Measurements from ENCODE around the gene EXOC3L1. TPM values are rescaled to one million over a fixed set of nuclear protein-coding genes. Genes with fewer than 3 reads are reported as not detected.

Gene EXOC3L1
- total and polyA plus RNA-seq, 2 of the 4 experiments (the other 2 are of a cell fraction): not detected

DNA sequence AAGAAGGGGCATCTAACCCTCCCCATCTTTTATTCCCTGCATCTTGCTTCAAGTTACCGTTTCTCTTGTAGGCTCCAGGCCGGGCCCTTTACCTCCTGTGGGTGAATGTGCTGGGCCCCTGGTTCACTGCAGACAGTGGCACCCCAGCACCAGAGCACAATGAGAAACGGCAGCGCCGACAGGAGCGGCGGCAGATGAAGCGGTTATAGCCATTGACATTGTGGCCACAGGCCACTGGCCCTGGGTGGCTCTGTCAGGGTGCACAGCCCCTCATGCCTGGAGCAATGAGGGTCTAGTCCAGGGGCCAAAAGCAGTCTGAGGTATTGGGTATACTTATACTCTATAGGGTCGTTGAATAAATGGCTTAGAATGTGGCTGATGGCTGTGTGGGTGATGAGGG, 39.0 kb upstream of the EXOC3L1 start:
- Histone ChIP-seq H2AFZ (replicated peaks; ENCODE audit: low read length, poor library complexity) (no peak overlapping the region), H3K18ac (ENCODE audit: low read depth, low read length) (no peak overlapping the region), H4K91ac (ENCODE audit: insufficient read depth, low read depth, low read length) (no peak overlapping the region), H4K8ac (ENCODE audit: low read depth in 2 of 2, low read length in 2 of 2) (no peak overlapping the region), H3K56ac (ENCODE audit: extremely low read depth, insufficient read depth, low read length) (no peak overlapping the region), H3K27ac (ENCODE audit: insufficient read depth, low read length) (no peak overlapping the region), H2AK5ac (ENCODE audit: low read depth, low read length) (no peak overlapping the region), H3K36me3 (ENCODE audit: control insufficient read depth, insufficient read depth, low read length) (peaks cover 51% of the 10 kb centered on the region), H2BK20ac (ENCODE audit: low read depth, low read length) (no peak overlapping the region), H3K79me1 (ENCODE audit: low read depth in 1 of 2, low read length in 2 of 2) (peaks cover 27 to 61% of the 10 kb centered on the region in 2 experiments), H2AK9ac (replicated peaks; ENCODE audit: low read depth, low read length, poor library complexity) (no peak overlapping the region), H4K5ac (ENCODE audit: low read depth, low read length) (no peak overlapping the region), H3K23ac (ENCODE audit: low read depth, low read length) (no peak overlapping the region), H2BK120ac (ENCODE audit: low read depth, low read length) (no peak overlapping the region), H3K27me3 (ENCODE audit: control insufficient read depth, insufficient read depth, low read length) (no peaks in the 10 kb centered on the region), H2BK15ac (ENCODE audit: low read depth, low read length) (no peak overlapping the region), H3K4ac (ENCODE audit: low read depth, low read length) (no peak overlapping the region), H3K9me1 (ENCODE audit: insufficient read depth, low read length) (peaks cover 12% of the 10 kb centered on the region), H3K4me3 (ENCODE audit: insufficient read depth, low read depth, low read length) (no peak overlapping the region), H2BK5ac (ENCODE audit: low read depth, low read length, poor library complexity, severe bottlenecking) (no peak overlapping the region), H3K9ac (ENCODE audit: low read depth, low read length) (no peak overlapping the region), H3K9me3 (ENCODE audit: control insufficient read depth, insufficient read depth, low read length) (no peaks in the 10 kb centered on the region), H4K20me1 (ENCODE audit: insufficient read depth, low read length) (peaks cover 7% of the 10 kb centered on the region; the same call in 1 of the 2 replicates), H3K4me2 (ENCODE audit: low read depth, low read length) (no peak overlapping the region), H3K14ac (replicated peaks; ENCODE audit: low read depth, low read length) (no peak overlapping the region), H3K4me1 (ENCODE audit: control insufficient read depth, insufficient read depth, low read length) (peaks cover 12% of the 10 kb centered on the region)
- intact Hi-C loops (cut with micrococcal nuclease): no loop called here
- DNase-seq (no peak), ATAC-seq (ENCODE audit: low read depth) (no peak)
- in situ Hi-C loops (cut with MboI; ENCODE audit: low sequenced_read_pairs): no loop called here
- no TSS peak for BruUV-seq (replicated peaks)
- POLR2A ChIA-PET (ENCODE audit: unreplicated experiment): no interaction called here
- WGBS, 2 experiments (ENCODE audit: extremely low coverage in 2 of 2, insufficient read length in 1 of 2): 89% methylated on average over 6 of the region's 9 CpGs; no CpG with 5 or more reads in 1 of the 2 experiments
- CTCF ChIA-PET: no interaction called here
- TF ChIP-seq, protein P1, sequence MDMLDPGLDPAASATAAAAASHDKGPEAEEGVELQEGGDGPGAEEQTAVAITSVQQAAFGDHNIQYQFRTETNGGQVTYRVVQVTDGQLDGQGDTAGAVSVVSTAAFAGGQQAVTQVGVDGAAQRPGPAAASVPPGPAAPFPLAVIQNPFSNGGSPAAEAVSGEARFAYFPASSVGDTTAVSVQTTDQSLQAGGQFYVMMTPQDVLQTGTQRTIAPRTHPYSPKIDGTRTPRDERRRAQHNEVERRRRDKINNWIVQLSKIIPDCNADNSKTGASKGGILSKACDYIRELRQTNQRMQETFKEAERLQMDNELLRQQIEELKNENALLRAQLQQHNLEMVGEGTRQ (IDR thresholded peaks at IDR 0.05; ENCODE audit: low read depth, low read length): no peak
- TF ChIP-seq MAFK (IDR thresholded peaks at IDR 0.05; ENCODE audit: low read depth, low read length) (no peak), CEBPB (IDR thresholded peaks at IDR 0.05; ENCODE audit: low read depth, low read length) (no peak)
- dilution Hi-C loops (cut with HindIII; ENCODE audit: low sequenced_read_pairs, unreplicated experiment): no loop called here
